ENCODE measurements around the gene DGUOK.

DNA sequence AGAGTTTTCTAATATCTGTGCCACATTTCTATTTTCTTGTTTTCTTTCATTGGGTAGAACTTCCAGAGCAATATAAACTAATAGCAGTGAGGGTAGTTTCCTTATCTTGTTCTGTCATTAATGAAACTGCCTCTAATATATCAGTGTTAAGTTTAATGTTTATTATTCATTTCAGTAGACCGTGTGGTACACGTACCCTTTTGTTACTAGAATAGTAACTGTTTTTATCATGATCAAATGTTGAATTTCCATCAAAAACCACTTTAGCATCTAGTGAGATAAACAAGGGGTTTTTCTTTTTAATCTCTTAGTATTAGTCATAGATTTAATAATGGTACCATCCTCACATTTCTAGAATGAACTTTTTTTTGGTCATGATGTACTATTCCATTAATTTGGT lies 16.0 kb downstream of the DGUOK start:
- TF ChIP-seq, protein P1, sequence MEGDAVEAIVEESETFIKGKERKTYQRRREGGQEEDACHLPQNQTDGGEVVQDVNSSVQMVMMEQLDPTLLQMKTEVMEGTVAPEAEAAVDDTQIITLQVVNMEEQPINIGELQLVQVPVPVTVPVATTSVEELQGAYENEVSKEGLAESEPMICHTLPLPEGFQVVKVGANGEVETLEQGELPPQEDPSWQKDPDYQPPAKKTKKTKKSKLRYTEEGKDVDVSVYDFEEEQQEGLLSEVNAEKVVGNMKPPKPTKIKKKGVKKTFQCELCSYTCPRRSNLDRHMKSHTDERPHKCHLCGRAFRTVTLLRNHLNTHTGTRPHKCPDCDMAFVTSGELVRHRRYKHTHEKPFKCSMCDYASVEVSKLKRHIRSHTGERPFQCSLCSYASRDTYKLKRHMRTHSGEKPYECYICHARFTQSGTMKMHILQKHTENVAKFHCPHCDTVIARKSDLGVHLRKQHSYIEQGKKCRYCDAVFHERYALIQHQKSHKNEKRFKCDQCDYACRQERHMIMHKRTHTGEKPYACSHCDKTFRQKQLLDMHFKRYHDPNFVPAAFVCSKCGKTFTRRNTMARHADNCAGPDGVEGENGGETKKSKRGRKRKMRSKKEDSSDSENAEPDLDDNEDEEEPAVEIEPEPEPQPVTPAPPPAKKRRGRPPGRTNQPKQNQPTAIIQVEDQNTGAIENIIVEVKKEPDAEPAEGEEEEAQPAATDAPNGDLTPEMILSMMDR (IDR thresholded peaks at IDR 0.05) = no peak
- no peak for TF ChIP-seq POLR2A (IDR thresholded peaks at IDR 0.05)
